Peyer's patch (tissue), 4 donors: Measurements from ENCODE around the gene GDNF.

ENCODE experiments used
- CTCF ChIP-seq, 6 experiments: fragments of 450-650 bp in 4 of 6; fragments of 200-600 bp in 2 of 6; sonication (generic) in 1 of 6; IDR thresholded peaks; one replicate each; pipeline ENCODE4 v1.5.1; 2017 to 2019; ENCODE audit warnings: antibody characterized with exemption in 6 of 6, mild to moderate bottlenecking in 3 of 6, moderate library complexity in 1 of 6
- POLR2A ChIP-seq, 2 donors: fragments of 450-650 bp; IDR thresholded peaks; one replicate each; pipeline ENCODE4 v1.5.1; 2017; ENCODE audit warnings: antibody characterized with exemption in 2 of 2, mild to moderate bottlenecking in 2 of 2, moderate library complexity in 2 of 2

- TF ChIP-seq POLR2A (IDR thresholded peaks at IDR 0.05) (no peak), CTCF (IDR thresholded peaks at IDR 0.05) (no peak)
Measured at GRCh38 chr5:37838152-37838932, 1.5 kb downstream of the GDNF start.
